Measurements from ENCODE around the gene SLC28A2.

DNA sequence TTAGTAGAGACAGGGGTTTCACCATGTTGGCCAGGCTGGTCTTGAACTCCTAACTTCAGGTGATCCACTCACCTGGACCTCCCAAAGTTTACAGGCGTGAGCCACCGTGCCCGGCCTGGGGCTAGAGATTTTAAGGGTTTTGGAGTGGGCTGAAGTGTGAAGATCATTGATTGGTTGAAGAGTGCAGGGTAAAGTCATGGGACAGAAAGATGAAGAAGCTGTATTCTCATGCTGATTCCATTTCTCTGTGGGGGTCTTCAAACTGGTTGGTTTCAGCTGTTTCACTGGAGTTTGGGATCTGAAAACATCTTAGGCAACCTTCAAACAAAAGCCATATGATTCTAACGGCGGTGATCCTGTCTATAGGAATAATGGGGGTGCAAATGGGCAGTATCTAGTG is 74.2 kb downstream of the SLC28A2 start:
- TF ChIP-seq POLR2AphosphoS5 (IDR thresholded peaks at IDR 0.05; ENCODE audit: low read depth, low read length) (no peak), TAF1 (IDR thresholded peaks at IDR 0.05; ENCODE audit: borderline replicate concordance, insufficient read depth, low read length) (no peak), SIN3A (IDR thresholded peaks at IDR 0.05; ENCODE audit: borderline replicate concordance, insufficient read depth, low read length) (no peak), FOXP2 (optimal IDR thresholded peaks at IDR 0.05; ENCODE audit: borderline replicate concordance, extremely low read depth, extremely low read length, insufficient read depth) (no peak)
- TF ChIP-seq, protein P1, sequence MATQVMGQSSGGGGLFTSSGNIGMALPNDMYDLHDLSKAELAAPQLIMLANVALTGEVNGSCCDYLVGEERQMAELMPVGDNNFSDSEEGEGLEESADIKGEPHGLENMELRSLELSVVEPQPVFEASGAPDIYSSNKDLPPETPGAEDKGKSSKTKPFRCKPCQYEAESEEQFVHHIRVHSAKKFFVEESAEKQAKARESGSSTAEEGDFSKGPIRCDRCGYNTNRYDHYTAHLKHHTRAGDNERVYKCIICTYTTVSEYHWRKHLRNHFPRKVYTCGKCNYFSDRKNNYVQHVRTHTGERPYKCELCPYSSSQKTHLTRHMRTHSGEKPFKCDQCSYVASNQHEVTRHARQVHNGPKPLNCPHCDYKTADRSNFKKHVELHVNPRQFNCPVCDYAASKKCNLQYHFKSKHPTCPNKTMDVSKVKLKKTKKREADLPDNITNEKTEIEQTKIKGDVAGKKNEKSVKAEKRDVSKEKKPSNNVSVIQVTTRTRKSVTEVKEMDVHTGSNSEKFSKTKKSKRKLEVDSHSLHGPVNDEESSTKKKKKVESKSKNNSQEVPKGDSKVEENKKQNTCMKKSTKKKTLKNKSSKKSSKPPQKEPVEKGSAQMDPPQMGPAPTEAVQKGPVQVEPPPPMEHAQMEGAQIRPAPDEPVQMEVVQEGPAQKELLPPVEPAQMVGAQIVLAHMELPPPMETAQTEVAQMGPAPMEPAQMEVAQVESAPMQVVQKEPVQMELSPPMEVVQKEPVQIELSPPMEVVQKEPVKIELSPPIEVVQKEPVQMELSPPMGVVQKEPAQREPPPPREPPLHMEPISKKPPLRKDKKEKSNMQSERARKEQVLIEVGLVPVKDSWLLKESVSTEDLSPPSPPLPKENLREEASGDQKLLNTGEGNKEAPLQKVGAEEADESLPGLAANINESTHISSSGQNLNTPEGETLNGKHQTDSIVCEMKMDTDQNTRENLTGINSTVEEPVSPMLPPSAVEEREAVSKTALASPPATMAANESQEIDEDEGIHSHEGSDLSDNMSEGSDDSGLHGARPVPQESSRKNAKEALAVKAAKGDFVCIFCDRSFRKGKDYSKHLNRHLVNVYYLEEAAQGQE (IDR thresholded peaks at IDR 0.05; ENCODE audit: insufficient read depth in 1 of 2, low read depth in 2 of 2, low read length in 2 of 2) = no peak

Data from PFSK-1 (cell line).